ENCODE data around the gene SLC4A3.

- no peak for TF ChIP-seq EZH2phosphoT487 (IDR thresholded peaks at IDR 0.05; ENCODE audit: borderline replicate concordance, low read length)
- TF ChIP-seq, protein P1, sequence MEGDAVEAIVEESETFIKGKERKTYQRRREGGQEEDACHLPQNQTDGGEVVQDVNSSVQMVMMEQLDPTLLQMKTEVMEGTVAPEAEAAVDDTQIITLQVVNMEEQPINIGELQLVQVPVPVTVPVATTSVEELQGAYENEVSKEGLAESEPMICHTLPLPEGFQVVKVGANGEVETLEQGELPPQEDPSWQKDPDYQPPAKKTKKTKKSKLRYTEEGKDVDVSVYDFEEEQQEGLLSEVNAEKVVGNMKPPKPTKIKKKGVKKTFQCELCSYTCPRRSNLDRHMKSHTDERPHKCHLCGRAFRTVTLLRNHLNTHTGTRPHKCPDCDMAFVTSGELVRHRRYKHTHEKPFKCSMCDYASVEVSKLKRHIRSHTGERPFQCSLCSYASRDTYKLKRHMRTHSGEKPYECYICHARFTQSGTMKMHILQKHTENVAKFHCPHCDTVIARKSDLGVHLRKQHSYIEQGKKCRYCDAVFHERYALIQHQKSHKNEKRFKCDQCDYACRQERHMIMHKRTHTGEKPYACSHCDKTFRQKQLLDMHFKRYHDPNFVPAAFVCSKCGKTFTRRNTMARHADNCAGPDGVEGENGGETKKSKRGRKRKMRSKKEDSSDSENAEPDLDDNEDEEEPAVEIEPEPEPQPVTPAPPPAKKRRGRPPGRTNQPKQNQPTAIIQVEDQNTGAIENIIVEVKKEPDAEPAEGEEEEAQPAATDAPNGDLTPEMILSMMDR (conservative IDR thresholded peaks at IDR 0.05; ENCODE audit: low read depth, low read length) = no peak
These were observed 4.0 kb downstream of the SLC4A3 start for GRCh38 chr2:219631406-219631891.
